Measurements from ENCODE around the gene PCYT2.

Gene PCYT2

GRCh38 chr17:81942167-81942553 lies 31.0 kb upstream of the PCYT2 start:
- DNase-seq: no peak

GRCh38 chr17:81941484-81942166 lies 30.4 kb upstream of the PCYT2 start:
- peak; percentile 84 for DNase-seq

GRCh38 chr17:81940538-81941483 lies 29.6 kb upstream of the PCYT2 start:
- no peak for DNase-seq

GRCh38 chr17:81939881-81940385 lies 28.7 kb upstream of the PCYT2 start:
- no peak for DNase-seq

- DNase-seq: no peak
These were observed 28.0 kb upstream of the PCYT2 start for GRCh38 chr17:81939218-81939617.

GRCh38 chr17:81935709-81936084 lies 24.5 kb upstream of the PCYT2 start:
- DNase-seq: no peak

GRCh38 chr17:81934850-81935708 lies 23.9 kb upstream of the PCYT2 start:
- DNase-seq: no peak

GRCh38 chr17:81934098-81934757 lies 23.0 kb upstream of the PCYT2 start:
- no peak for DNase-seq

- DNase-seq: no peak
These were observed 22.0 kb upstream of the PCYT2 start for GRCh38 chr17:81933178-81933699.

GRCh38 chr17:81932333-81932983 lies 21.3 kb upstream of the PCYT2 start:
- DNase-seq: no peak

GRCh38 chr17:81931557-81932332 lies 20.5 kb upstream of the PCYT2 start:
- no peak for DNase-seq

GRCh38 chr17:81931189-81931556 lies 20.0 kb upstream of the PCYT2 start:
- DNase-seq: no peak

GRCh38 chr17:81930142-81931125 lies 19.2 kb upstream of the PCYT2 start:
- no peak for DNase-seq

- no peak for DNase-seq
These were observed 18.3 kb upstream of the PCYT2 start for GRCh38 chr17:81929253-81930141.

GRCh38 chr17:81928544-81929252 lies 17.5 kb upstream of the PCYT2 start:
- peak; percentile 61 for DNase-seq

- peak; percentile 96 for DNase-seq
These were observed 16.7 kb upstream of the PCYT2 start, which contains the start of gene MAFG for GRCh38 chr17:81927653-81928543. MAFG (minus strand) TSS chr17:81927735; CDS start chr17:81923185, 4,550 bp downstream.

All from NCI-H146 (cell line).